ENCODE data around the gene CDPF1. TPM values are rescaled to one million over a fixed set of nuclear protein-coding genes. Genes with fewer than 3 reads are reported as not detected.
"Not testable (repeated sequence)": the region's sequence is repeated elsewhere in the genome, so short reads cannot be mapped to it uniquely, and the experiment has no call there.

The CDPF1 gene
- total RNA-seq, 2 donors from 2014 or later, result 8.1 to 12.4 TPM

GRCh38 chr22:46201059-46201757 is 48.9 kb downstream of the CDPF1 start:
- H3K27ac ChIP-seq, result no peak overlapping the region
- TF ChIP-seq CTCF (IDR thresholded peaks at IDR 0.05), result no peak
- peaks cover 0 to 6% of the 10 kb centered on the region in 2 donors for H3K4me1 ChIP-seq (ENCODE audit: control insufficient read depth in 1 of 2, low read depth in 2 of 2)
- no peaks in the 10 kb centered on the region for H3K9me3 ChIP-seq
- DNase-seq (ENCODE audit: low spot score) (no peak), ATAC-seq (ENCODE audit: insufficient number of reproducible peaks, low FRiP score, low read depth) (no peak)
- H3K4me3 ChIP-seq, result no peak overlapping the region
- peaks cover 32% of the 10 kb centered on the region for H3K36me3 ChIP-seq
- no peaks in the 10 kb centered on the region for H3K27me3 ChIP-seq (replicated peaks; ENCODE audit: insufficient read depth)

GRCh38 chr22:46198806-46199205 is 51.3 kb downstream of the CDPF1 start:
- not testable (repeated sequence) for H3K27ac ChIP-seq; DNase-seq (ENCODE audit: low spot score); H3K4me3 ChIP-seq; H3K27me3 ChIP-seq (replicated peaks; ENCODE audit: insufficient read depth); H3K4me1 ChIP-seq (ENCODE audit: control insufficient read depth in 1 of 2, low read depth in 2 of 2); ATAC-seq (ENCODE audit: insufficient number of reproducible peaks, low FRiP score, low read depth); H3K9me3 ChIP-seq
- peaks cover 26% of the 10 kb centered on the region for H3K36me3 ChIP-seq

GRCh38 chr22:46198274-46198673 is 51.8 kb downstream of the CDPF1 start:
- Histone ChIP-seq H3K27ac (no peak overlapping the region), H3K4me3 (no peak overlapping the region), H3K27me3 (replicated peaks; ENCODE audit: insufficient read depth) (no peaks in the 10 kb centered on the region), H3K9me3 (no peaks in the 10 kb centered on the region), H3K4me1 (ENCODE audit: control insufficient read depth in 1 of 2, low read depth in 2 of 2) (peaks cover 0 to 6% of the 10 kb centered on the region in 2 donors), H3K36me3 (peaks cover 23% of the 10 kb centered on the region)
- no peak for TF ChIP-seq CTCF (IDR thresholded peaks at IDR 0.05)
- DNase-seq (ENCODE audit: low spot score) (no peak), ATAC-seq (ENCODE audit: insufficient number of reproducible peaks, low FRiP score, low read depth) (no peak)

- peak overlapping the region in 1 of 2 donors; percentile 47 for H3K27ac ChIP-seq
- peaks cover 22% of the 10 kb centered on the region for H3K36me3 ChIP-seq
- H3K4me1 ChIP-seq (ENCODE audit: control insufficient read depth in 1 of 2, low read depth in 2 of 2), result peaks cover 0 to 6% of the 10 kb centered on the region in 2 donors
- DNase-seq (ENCODE audit: low spot score) (no peak), ATAC-seq (ENCODE audit: insufficient number of reproducible peaks, low FRiP score, low read depth) (no peak)
- H3K27me3 ChIP-seq (replicated peaks; ENCODE audit: insufficient read depth), result no peaks in the 10 kb centered on the region
- H3K9me3 ChIP-seq, result no peaks in the 10 kb centered on the region
- no peak overlapping the region for H3K4me3 ChIP-seq
- no peak for TF ChIP-seq CTCF (IDR thresholded peaks at IDR 0.05)
Measured at GRCh38 chr22:46196278-46196677, 53.8 kb downstream of the CDPF1 start.

GRCh38 chr22:46195487-46196165 is 54.5 kb downstream of the CDPF1 start:
- Histone ChIP-seq H3K27me3 (replicated peaks; ENCODE audit: insufficient read depth) (no peaks in the 10 kb centered on the region), H3K4me1 (ENCODE audit: control insufficient read depth in 1 of 2, low read depth in 2 of 2) (peaks cover 0 to 6% of the 10 kb centered on the region in 2 donors), H3K27ac (no peak overlapping the region), H3K36me3 (peaks cover 16% of the 10 kb centered on the region), H3K4me3 (no peak overlapping the region), H3K9me3 (no peaks in the 10 kb centered on the region)
- DNase-seq (ENCODE audit: low spot score), result no peak
- no peak for ATAC-seq (ENCODE audit: insufficient number of reproducible peaks, low FRiP score, low read depth)
- no peak for TF ChIP-seq CTCF (IDR thresholded peaks at IDR 0.05)

Other genes with a start within 250 kb of the CDPF1 start
- 10 to 100 TPM; 21.9 to 67.8 TPM for gene PPARA, start 99.8 kb downstream of the CDPF1 start, total RNA-seq
- under 1 TPM in 1 of 2 donors, not detected in 1; under 0.01 TPM for gene PKDREJ, start 13.1 kb upstream of the CDPF1 start, total RNA-seq
- gene TTC38, start 17.7 kb upstream of the CDPF1 start, total RNA-seq, result 10 to 100 TPM; 67.7 to 76.9 TPM
- gene GTSE1, start 46.6 kb upstream of the CDPF1 start, total RNA-seq, result under 1 TPM; 0.41 to 0.92 TPM
- 10 to 100 TPM; 30.2 to 45.4 TPM for gene TRMU, start 85.4 kb upstream of the CDPF1 start, total RNA-seq